HUDEP-2 (cell line): ENCODE results near the gene PARD3B.

ENCODE experiments used
- DNase-seq, 76 experiments: peaks; one replicate each; lab custom pipeline; 2025; ENCODE audit not compliant: unreplicated experiment in 76 of 76; lab: John Stamatoyannopoulos, UW

The PARD3B gene

GRCh38 chr2:204827701-204828590 is 282.7 kb downstream of the PARD3B start:
- no peak for DNase-seq

DNA sequence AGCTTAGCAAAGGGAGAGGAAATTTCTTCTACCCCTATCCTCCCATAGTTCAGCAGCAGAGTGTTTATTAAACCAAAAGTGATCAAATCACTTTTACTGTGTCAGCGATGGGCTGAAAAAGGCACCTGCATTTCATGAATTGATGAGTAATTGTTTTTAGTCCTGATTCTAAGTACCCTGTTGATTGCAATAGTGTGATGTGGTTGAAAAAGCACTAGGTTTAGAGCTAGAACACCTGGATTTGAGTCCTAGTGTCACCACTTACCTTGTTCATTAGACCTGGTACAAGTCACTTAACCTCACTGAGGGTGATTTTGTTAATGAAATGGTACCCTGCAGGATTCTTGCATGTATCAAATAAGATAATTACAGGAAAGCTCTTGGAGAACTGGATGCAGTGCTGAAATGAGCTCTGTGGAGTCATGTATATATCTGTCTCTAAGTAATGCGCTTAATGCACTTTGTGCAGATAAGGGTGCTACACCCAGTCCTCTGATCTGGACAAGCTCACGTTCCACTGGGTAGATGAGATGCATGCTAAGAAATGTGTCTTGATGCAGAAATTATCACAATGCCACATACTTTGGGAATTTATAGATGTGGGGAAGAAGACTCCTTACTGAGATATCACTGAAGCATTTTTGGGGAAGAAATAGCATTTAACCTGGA is 289.6 kb downstream of the PARD3B start:
- DNase-seq = no peak

GRCh38 chr2:204835786-204836185 is 290.5 kb downstream of the PARD3B start:
- DNase-seq = no peak

GRCh38 chr2:204840504-204840903 is 295.2 kb downstream of the PARD3B start:
- DNase-seq = no peak

GRCh38 chr2:204842068-204842467 is 296.8 kb downstream of the PARD3B start:
- no peak for DNase-seq

GRCh38 chr2:204842661-204843485 is 297.6 kb downstream of the PARD3B start:
- DNase-seq = no peak

GRCh38 chr2:204846471-204846870 is 301.2 kb downstream of the PARD3B start:
- no peak for DNase-seq

GRCh38 chr2:204849892-204850291 is 304.6 kb downstream of the PARD3B start:
- no peak for DNase-seq

- DNase-seq = no peak
Measured at GRCh38 chr2:204850581-204850980, 305.3 kb downstream of the PARD3B start.

GRCh38 chr2:204853905-204854304 is 308.6 kb downstream of the PARD3B start:
- DNase-seq = no peak

DNA sequence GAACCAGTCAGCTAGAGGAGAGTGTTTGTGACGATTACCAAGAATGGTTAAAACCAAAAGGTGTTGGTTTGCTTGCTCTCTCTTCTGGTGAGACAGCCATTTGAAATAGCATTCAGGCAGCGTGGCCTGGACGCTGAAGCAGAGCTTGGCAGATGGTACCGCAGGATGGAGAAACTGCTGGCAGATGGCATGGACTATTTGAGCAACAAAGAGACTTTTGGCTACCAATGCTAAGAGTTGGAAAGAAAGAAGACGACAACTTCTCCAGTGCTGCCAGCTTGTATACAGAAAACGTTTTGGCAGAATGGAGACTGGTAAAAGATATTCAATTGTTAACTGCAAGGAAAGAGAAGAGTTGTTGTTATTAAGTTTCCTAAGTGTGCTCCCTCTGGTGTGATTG is 315.0 kb downstream of the PARD3B start:
- no peak for DNase-seq

GRCh38 chr2:204862809-204863208 is 317.5 kb downstream of the PARD3B start:
- DNase-seq = no peak

- DNase-seq = no peak
Measured at GRCh38 chr2:204863336-204863735, 318.1 kb downstream of the PARD3B start.

- DNase-seq = no peak
Measured at GRCh38 chr2:204869132-204869823, 324.0 kb downstream of the PARD3B start.

DNA sequence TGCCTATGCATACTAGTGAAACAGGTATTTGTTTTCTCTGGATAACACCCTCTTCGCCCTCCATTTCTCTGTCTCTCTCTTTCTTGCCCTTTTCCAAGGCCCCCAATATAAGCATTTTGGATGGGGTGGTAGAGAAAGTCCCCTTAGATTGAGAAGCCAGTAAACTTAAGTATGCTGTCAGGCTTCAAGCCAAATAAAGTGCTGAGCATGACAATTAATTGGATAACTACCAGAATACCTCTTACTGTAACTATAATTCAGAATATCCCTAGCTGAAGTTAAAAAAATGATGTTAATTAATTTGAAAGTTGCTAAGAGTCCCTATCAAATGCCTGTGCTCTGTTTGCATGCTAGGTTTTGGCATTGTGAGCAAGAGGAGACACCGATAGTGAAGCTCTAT is 324.8 kb downstream of the PARD3B start:
- no peak for DNase-seq

GRCh38 chr2:204871231-204871953 is 326.1 kb downstream of the PARD3B start:
- DNase-seq = peak in 2 of 76 experiments; percentile 3 to 12

- DNase-seq = no peak
Measured at GRCh38 chr2:204876311-204876710, 331.0 kb downstream of the PARD3B start.

DNA sequence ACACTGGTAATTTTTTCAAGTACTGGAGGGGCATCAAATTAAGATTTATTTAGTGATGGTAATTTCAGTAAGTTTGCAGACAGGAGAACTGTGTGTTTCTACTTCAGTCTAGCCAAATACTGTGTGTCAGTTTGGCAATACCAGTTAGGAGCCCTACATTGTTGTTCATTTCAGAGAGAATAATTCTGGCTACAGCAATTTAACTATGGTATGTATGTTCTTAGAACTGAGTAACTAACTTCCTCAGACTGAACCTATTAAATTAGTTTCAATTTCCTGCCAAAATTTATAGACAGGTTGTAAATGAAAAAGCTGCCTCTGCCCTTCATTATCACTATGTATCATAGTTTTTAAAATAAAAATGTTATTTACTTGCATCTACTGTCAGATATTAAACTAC is 332.4 kb downstream of the PARD3B start:
- DNase-seq = no peak

GRCh38 chr2:204880928-204881327 is 335.7 kb downstream of the PARD3B start:
- no peak for DNase-seq

GRCh38 chr2:204881655-204882054 is 336.4 kb downstream of the PARD3B start:
- no peak for DNase-seq
